Forelimb muscle (tissue), 1 donor: ENCODE measurements around the gene COL5A1. TPM values are rescaled to one million over a fixed set of nuclear protein-coding genes. Genes with fewer than 3 reads are reported as not detected.

Experiments
- DNase-seq: peaks from one replicate; pipeline ENCODE4 v3.0.0-alpha.2; 2013; ENCODE audit warnings: low read depth
- polyA plus RNA-seq: library from polyadenylated mRNA; unstranded; fragments of 120-200 nt; gene quantifications from one replicate; pipeline ENCODE4 v1.2.1, GENCODE V29; 2013; ENCODE audit not compliant: insufficient read length

The COL5A1 gene
- polyA plus RNA-seq, 1 donor, result 425 TPM

- DNase-seq, result no peak
Measured at GRCh38 chr9:134606951-134607731, 34.5 kb upstream of the COL5A1 start.

DNA sequence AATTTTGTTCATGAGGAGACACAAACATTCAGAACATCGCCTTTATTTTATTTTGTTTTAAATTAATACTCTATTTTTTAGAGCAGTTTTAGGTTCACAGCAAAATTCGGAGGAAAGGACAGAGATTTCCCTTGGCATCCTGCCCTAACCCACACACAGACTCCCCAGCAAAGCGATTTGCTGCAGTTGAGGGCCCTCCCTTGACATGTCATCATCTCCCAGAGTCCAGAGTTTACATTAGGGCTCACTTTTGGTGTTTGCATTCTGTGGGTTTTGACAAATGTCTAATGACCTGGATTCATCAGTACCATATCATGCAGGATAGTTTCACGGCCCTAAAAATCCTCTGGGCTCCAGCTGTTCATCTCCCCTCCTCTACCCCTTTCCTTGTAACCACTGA is 33.6 kb upstream of the COL5A1 start:
- no peak for DNase-seq

DNA sequence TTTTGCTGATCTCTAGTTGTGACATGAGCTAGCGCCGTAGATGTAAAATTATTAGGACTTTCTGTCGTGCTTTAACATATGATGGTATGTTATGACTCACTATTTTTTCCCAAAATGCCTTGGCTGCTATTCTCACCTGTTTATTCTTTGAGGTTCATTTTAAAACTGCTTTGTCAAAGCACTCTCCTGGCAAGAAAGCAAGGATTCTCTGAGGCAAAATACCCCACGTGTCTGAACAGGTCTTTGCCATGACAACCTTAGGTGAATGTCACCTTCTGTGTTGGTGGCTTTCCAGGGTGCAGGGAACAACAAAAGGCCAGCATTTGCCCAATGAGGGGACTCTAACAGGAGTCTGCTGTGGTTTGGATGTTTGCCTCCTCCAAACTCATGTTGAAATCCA is 30.6 kb upstream of the COL5A1 start:
- DNase-seq, result no peak

- DNase-seq, result no peak
Measured at GRCh38 chr9:134612309-134612708, 29.3 kb upstream of the COL5A1 start.

- no peak for DNase-seq
Measured at GRCh38 chr9:134612715-134613114, 28.9 kb upstream of the COL5A1 start.

- DNase-seq, result no peak
Measured at GRCh38 chr9:134614256-134614655, 27.3 kb upstream of the COL5A1 start.

- DNase-seq, result no peak
Measured at GRCh38 chr9:134616341-134616740, 25.3 kb upstream of the COL5A1 start.

DNA sequence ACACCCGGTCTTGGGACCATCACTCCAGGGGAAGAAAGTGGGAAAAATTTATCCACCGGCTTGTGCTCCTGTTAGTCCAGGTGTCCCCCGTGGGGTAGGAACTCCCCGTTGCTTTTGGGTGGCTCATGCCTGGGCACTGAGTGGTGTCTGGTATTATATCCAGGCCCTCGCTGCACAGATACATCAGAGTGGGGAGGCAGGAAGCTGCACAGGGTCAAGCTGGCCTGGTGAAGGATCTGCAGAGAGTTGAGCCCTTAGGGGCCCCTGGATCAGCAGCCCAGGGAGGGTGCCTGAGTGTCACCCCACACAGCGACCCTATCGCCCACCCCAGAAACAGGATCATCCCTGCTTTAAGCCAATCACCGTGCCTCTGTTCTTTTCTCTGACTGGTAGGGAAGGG is 24.4 kb upstream of the COL5A1 start:
- no peak for DNase-seq

DNA sequence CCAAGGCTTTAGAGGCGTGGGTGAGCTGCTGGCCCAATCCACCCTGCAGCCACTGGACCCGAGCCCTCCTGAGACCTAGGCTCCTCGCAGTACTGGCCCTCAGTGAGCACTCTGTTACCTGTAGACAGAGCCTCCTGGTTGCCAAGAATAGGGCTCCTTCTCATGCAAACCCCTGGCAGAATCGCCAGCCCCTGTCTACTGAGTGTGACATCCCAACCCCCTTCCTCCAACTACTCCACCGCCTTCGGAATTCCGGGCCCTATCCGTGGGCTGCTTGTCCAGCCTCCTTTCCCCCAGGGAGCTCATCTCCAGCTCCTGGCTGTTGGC is 23.8 kb upstream of the COL5A1 start:
- no peak for DNase-seq

- no peak for DNase-seq
Measured at GRCh38 chr9:134618163-134618832, 23.3 kb upstream of the COL5A1 start.

GRCh38 chr9:134618833-134619447 is 22.7 kb upstream of the COL5A1 start:
- DNase-seq, result no peak

GRCh38 chr9:134619448-134619982 is 22.1 kb upstream of the COL5A1 start:
- DNase-seq, result no peak

- no peak for DNase-seq
Measured at GRCh38 chr9:134619983-134620661, 21.5 kb upstream of the COL5A1 start.

DNA sequence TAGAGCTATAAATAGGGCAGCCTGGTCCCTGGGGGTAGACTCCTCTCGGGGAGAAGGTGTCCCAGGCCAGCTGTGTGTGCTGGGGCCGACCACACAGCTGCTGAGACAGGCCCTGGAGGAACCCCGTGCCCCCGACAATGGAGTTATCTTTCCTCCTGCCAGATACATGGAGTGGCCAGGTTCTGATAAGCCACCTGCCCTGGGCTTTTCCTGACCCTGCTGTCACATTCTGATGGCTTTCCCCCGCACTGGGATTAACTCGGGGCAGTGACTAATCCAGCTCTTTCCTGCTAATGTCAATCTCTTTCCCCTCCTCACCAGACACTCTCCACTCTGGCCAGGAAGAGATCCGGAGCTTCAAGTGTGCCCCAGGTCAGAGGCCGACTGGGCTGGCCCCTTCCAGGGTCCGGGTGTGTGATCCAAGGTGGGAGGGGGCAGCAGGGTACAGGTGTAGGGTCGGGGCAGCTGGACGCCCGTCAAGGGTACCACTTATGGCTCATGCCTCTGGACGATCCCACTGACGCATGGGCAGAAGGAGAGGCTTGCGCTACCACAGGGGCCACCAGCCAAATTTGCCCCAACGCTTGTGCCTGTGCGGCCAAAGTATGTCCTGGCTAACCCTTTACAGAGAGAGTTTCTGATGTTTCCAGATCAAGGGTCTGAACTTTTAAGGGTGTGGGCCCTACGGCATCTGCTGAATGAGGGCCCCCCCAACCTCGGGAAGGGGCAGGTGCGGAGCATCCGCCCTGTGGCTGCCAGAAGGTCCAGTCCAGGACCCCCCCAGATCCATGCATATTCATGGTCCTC is 20.6 kb upstream of the COL5A1 start:
- DNase-seq, result no peak

- no peak for DNase-seq
Measured at GRCh38 chr9:134621558-134622110, 20.0 kb upstream of the COL5A1 start.

GRCh38 chr9:134622896-134623257 is 18.7 kb upstream of the COL5A1 start:
- no peak for DNase-seq

- no peak for DNase-seq
Measured at GRCh38 chr9:134623258-134624066, 18.1 kb upstream of the COL5A1 start.

- no peak for DNase-seq
Measured at GRCh38 chr9:134624137-134624591, 17.4 kb upstream of the COL5A1 start.

DNA sequence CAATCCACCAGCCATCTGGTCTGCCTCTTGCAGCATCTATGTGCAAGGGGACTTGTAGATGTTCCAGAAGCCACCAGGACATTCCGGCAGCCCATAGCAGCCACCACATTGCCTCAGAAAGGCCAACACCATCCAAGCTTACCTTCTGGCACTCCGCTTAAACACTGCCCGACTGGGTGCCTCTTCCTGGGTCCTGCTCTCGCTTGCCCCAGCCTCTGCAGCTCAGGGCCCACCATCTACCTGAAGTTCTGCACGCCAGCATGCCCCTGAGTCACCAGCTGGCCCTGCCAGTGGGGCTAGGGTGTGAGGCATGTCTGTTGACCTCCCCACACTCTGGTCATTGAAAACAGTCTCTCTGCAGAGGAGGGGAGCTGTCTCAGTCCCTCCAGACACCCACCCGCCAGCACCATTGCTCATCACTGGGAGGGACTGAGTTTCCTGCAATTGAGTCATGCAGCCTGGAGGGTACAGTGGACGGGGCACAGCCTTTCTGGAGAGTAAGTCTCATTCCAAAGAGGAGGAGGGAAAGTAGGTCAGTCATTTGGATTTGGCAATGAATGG is 16.9 kb upstream of the COL5A1 start:
- DNase-seq, result no peak
